GM19395 (cell line): ENCODE measurements around the gene ARHGAP24.
"Not testable (repeated sequence)": the region's sequence is repeated elsewhere in the genome, so short reads cannot be mapped to it uniquely, and the experiment has no call there.

Experiments used
- ATAC-seq: cut with Tn5 transposase; IDR thresholded peaks from one replicate; pipeline ENCODE4 v1.9.1; 2021; ENCODE audit warnings: mild to moderate bottlenecking, moderate library complexity; ENCODE audit not compliant: unreplicated experiment

ARHGAP24 gene

DNA sequence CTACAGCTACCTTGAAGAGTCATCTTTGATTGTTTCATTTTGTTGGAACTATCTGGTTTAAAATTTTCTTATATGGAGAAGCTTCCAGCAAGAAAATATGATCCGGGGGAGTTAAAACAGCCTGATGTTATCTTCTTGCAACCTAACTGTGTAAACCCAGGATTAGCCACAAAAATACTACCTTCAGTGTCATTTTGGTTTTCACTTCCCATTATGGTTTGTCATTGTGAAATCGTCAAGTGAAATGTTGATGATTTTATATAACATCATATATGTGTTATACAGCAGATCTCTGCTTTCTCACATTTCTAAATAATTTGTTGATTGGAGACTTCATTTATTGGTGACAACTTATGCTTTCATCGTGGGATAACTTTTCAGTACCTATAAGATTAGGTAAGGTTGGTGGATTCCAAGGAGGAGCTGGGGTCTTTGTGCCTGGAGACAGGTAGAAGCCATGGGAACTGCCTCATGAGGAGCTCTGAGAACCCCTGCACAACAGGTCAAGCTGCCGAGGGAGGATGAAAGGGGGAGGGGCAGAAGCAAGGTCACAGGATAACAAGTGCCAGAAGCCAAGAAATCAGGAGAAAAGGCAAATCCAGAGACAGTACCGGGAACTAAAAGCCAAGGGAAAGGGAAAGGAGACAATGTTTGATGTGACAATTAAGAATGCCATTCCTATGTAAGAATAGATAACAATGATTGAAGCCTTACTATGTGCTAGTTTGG lies 7.2 kb downstream of the ARHGAP24 start:
- no peak for ATAC-seq

DNA sequence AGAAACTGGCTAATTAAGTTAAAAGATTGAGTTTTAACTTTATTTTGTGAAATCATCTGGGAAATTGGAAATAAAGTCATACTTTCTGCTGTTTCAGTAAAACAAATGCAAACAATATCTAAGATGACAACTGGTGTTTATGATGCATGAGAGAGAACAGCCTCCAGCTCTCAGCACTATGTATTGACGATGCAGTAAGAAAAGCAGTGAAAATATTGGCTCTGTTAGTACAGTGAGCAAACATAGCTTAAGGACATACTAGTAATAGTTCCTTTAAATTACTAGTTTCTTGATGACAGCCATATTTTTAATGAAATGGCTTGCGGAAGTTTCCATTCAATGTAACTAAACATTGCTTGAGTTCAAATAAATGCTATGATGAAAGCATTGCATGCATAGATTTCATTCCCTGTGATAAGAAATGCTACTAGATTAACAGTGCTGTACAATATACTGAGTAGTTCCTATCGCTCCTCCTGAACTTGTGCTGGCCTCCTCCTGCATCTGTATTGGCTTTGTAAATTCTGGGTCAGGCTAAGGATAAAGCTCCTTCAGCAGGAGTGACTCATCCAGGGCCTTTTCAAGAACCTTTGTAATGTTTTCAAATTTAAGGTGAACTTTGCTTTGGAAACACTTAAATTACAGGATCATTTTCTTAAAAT lies 11.6 kb downstream of the ARHGAP24 start:
- ATAC-seq: no peak

DNA sequence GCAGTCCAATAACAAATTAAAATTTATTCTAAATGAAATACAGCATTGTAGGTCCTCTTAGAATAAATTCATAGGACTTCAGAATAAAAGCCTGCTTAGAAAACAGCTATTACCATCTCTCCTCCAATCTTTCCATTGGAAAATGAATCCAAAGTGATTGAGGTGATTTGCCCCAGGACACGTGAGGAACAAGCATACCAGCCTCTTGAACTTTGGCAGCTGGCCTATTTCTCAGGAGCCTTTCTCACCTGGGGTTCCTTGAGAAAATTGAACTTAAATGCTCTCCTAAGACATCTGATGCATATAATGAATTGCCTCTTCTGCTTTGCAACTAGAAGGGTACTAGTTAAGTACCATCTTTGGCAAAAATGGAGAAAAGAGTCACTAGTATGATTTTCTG lies 13.5 kb downstream of the ARHGAP24 start:
- ATAC-seq: no peak

DNA sequence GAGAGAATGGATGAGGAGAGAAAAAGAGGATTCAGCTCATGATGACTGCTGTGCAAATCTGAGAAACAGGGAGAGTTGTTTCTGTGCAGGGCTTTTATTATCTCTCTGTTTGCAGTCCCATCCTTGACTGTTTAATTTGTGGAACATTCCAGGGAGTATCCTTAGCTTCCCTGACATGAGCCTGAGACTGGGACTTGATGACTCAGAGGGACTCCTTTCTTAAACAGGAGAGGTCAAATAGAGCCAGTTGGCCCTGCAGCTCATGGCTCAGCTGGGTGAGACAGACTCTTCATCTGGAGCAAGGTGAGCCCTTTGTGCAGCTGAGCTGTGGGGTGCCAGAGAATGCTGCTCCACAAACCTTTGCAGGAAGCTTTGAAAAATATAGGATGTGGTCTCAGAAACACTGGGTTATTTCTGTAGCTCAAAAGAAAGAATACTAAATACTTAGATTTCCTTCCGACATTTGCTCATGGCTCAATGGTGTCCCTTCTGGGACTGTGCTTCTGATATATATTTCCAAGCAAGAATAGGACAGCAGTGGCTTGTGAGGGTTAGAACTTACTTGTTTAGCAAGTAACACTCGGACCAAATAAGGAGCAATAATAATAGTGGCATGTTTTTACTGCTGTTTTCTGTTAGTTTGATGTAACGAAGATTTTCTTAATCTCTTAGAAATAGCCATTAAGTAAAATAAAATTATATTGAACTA lies 14.5 kb downstream of the ARHGAP24 start:
- ATAC-seq: no peak

DNA sequence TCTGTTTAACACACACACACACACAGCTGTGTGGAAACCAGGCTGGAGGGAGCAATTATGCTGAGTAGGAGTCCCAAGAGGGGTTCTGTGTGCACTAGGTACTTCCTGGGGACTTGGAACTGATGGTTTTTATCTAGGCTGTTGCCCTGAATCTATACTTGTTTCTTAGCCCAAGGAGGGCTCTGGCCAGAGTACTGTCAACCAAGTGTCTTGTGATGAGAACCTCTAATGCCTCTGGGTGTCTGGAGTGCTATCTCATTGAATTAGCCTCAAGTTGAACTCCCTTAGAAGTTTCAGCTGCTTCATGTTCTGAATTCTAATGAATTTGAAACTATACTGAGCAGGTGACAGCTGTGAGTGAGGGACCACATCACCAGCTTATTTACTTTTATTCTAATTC lies 16.6 kb downstream of the ARHGAP24 start:
- ATAC-seq: no peak

DNA sequence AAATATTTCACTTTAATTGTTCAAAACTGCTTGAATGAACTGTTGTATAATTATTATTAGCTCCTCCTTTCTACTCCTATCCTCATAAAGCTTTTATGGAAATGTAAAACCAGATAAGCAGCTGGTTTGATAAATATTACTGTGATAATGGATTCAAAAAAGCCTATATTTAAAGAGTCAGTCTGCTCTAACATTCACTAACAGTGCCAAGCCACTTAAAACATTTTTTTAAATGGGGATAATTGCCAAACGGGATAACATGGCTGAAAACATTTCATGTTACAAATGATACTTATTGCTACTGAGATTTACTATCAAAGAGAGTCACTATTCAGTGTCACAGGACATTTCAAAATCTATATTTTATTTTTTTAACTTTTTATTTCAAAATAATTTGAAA lies 17.4 kb downstream of the ARHGAP24 start:
- ATAC-seq: no peak

DNA sequence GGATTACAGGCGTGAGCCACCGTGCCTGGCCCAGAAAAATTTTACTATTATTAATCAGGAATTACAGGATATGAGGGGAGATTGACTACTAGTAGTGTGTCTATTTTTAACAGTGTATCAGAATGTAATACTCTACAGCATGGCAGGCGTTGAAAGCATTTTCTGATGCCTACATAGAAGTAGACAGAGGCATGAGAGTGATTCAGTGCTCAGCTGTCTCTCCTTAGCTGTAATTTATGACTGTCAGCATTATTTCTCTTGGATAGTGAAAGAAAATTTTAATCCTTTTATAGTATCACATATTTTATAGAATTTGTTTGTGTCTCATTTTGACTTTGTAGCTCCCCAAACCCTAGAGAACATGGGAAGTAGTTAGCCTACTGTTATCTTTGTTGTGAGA lies 20.7 kb downstream of the ARHGAP24 start:
- no peak for ATAC-seq

DNA sequence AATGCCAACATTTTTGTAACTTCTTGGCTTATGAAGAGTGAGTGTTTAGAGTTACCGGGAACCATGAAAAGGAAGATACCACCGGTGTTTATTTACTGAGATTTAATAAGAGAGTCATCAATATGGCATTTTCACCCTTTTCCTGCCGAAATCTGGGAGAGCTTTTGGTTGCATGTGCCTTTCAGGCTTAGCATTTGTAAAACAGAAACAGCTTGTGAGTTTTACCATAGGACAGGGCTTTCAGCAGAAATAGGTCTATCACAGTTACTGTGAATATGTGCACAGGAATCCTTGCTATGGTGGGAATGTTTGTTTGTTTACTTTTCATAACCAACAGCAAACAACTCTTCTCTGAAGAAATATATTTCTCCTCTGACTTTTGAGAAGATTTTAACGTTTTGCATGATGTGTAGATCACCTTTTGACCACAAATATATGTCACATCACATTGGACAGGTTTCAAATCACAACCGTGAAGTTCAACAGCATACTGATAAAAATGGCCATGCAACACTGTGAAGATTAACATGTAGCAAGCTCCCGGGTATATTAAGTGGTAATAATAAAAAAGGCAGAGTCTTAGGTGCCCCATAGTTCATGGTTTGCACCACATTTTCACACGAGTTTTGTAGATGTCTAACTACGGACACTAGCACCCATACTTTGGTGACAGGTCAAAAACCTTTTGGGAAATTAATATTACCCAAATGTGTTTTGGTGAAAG lies 21.3 kb downstream of the ARHGAP24 start:
- no peak for ATAC-seq

DNA sequence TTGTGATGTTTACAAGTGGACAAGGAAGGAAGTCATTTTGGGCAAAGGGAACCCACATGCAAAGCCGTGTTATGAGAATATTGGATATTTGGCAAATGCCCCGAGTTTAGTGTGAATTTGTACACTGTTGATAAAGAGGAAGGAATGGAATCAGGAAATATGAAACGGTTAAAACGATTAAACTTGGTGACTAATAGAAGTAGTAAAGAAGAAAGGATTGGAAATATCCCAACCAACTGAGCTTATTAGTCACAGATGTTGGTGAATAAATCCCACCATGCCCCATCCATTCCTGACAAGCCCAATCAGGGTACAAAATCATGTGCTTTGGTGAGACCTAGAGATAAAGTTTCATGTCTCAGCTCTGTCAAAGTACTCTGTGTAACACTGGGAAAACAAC lies 22.0 kb downstream of the ARHGAP24 start:
- ATAC-seq: no peak

DNA sequence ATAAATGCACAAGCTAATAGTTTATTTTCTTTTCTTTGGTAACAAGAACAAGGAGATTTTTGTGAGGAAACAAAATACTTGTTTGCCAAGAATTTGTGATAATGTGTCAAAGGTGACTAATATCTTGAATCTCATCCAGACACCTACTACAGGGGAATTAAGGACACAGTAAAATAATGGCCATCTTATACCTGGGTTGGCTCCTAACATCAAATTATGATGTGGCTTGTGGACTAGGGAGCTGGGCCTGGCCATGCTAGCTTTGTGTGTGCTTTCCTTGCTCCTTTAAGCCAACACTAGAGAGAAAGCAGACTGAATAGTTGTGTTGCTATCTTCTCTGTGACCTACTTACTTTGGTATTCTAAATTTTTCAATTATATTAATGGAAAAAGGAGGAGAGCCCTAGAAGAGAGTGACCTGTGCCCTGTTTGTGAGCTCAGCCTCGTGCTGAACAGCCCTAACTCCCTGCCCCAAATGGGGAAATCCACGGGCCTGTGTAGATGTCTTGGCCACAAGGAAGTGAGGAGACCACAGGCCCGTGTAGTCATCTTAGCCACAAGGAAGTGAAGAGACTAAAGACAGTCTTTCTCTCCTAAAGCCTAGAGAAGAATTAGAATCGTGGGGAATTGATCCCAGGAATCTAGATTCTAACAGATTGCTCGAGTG lies 23.3 kb downstream of the ARHGAP24 start:
- peak; percentile 94 for ATAC-seq

DNA sequence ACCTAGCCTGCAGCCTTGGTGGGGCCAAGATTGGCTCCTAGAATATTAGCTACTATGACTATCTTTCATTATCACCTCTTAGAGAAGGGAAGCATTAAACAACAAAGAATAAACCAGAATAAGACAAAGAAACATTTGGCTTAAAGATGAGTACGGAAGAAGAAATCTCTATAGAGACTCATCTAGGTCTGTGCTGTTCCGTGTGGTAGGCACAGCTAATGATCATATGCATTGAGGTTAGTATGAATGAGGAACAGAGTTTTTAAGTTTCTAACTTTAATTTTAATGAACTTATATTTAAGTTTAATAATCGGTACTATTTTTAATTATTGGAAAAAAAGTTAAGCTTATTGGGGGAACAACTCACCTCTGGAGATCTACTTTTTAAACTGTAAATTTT lies 24.6 kb downstream of the ARHGAP24 start:
- no peak for ATAC-seq

DNA sequence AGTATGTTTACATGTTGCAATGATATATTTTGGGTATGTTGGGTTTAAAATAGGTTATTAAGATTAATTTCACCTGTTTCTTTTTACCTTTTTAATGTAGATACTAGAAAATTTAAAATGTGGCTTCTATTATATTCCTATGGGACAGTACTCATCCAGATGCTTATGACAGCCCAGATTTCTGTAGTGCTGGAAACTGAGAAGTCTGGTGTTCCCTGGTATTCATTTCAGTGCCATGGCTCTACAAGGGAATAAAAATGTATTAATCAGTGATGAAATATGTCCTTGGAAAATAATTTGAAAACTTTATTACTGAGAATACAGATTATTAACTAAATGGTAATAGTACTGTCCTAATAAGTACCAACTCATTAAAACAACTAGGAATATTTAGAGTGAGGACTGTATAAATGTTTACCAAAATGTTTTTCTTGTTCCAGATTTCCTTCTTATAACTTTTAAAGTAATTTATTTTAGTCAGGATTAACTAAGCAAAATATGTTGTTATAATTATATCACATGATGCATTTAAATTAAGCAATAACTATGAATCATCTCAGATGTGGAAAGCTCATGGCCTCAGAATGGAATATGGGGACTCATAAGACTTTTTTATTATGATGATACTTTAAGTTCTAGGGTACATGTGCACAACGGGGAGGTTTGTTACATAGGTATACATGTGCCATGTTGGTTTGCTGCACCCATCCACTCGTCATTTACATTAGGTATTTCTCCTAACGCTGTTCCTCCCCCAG lies 25.3 kb downstream of the ARHGAP24 start:
- no peak for ATAC-seq

DNA sequence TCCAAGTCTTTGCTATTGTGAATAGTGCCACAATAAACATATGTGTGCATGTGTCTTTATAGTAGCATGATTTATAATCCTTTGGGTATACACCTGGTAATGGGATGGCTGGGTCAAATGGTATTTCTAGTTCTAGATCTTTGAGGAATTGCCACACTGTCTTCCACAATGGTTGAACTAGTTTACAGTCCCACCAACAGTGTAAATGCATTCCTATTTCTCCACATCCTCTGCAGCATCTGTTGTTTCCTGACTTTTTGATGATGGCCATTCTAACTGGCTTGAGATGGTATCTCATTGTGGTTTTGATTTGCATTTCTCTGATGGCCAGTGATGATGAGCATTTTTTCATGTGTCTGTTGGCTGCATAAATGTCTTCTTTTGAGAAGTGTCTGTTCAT lies 26.2 kb downstream of the ARHGAP24 start:
- not testable (repeated sequence) for ATAC-seq

DNA sequence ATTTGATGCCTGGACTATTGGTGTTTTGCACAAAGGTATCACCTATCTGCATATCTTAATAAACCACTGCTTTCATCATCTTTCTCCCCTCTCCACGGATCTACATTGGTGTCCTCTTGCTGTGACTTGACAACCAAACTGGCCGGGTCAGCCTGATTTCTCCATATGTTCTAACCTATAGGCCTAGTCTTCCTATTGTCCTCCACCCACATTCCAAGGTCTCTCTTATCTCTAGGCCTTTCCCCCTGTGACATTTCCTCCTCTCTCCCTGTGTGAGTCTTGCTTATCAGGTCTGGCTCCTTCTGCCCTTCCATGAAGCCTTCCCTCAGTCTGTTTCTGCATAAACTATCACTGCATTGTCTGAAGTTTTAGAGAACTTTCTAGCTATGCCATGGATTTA lies 33.7 kb downstream of the ARHGAP24 start:
- no peak for ATAC-seq

DNA sequence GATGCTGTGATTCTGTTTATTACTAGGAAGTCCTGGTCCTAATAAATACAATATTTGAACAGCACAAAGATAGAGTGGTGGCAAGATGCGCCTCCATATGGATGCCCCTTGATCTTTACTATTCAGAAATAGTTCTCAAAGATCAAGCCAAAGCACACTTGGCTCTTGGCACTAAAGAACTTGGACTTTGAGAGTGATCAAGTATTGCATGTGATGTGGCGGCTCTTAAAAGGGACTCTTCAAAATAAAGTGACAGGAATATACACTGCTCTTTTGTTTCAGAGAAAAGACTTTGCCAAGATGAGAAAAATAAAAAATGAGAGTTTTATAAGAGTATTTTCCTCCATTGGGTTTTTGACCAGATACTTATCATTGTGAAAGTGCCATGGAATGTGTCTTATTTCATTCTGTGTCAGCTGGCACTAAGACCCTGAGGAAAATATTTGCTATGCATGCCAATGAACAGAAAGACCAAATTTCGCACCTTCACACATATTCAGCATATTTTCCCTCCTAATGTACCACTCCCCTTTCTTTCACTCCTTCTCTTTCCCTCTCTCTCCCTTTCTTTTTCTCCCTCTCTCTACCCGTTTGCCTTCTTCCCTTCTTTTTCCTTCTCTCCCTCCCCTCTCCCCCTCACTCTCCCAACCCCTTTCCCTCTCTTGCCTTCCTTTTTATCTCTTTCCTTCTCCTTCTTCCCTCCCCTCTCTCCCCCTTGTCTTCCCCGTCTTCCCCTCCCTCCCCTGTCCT lies 35.1 kb downstream of the ARHGAP24 start:
- ATAC-seq: no peak

DNA sequence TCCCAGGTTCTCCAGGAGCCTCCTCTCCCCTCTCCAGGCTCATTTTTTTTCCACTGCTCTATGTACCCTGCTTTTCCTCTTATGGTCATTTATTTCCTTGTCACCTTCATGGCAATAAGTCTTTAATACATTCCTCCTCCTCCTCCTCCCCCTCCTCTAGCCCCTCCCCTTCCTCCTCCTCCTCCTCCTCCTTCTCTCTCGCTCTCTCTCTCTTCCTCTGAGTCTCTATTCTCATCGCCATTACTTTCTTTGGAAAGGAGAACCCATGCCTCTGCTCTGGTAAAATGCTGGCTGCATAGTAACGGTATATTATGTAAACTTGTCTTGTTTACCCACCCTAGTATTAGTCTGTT lies 35.7 kb downstream of the ARHGAP24 start:
- ATAC-seq: no peak

DNA sequence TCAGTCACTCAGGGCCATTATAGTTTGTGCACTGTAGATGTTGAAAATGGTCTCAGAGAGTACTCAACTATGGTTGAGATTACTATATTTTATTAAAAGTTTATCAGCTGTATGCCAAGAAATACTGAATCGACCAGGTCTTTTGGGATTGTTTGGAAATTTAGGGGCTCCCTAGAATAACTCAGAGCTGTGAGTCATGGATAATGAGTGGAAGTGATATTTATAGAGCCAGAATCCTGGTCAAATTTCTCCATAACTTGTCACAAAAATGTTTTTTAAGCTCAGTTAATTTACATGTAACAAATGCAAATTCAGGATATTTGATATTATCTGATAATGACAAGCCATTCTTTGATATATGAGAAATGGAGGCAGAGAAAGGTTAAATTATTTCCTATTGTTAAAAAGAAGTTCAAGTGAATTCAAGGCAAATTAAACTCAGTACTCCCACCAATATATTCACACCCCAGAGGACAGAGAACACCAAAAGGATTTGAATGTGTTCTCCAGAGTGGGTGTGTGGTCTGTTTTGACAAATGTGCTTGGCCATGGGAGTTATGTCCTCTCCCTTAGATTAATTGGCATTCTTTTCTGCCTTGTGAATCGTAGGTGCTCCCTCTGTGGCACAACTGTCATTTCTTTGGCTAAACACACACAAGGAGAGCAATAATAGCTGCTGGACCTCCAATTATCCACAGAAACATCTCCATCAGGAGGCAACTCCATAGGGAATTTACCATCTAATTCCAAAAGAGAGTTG lies 37.7 kb downstream of the ARHGAP24 start:
- ATAC-seq: no peak

DNA sequence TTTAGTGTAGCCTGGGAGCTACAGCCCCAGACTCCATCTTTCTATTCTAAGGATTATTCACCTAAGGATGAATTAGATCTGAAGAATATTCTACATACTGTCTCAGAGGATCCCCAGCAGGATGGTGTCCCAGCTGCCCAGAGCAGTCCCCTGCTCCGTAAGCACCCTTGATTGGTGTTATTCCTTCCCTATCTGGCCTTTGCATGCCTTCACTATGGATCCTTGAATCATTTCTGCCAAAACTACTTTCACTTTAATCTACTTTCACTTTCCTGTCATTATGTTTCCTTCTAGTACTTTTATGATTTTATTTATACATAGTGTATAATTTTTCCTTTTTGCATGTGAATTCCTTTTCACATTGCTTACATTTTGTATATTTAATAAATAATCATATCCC lies 39.2 kb downstream of the ARHGAP24 start:
- no peak for ATAC-seq

DNA sequence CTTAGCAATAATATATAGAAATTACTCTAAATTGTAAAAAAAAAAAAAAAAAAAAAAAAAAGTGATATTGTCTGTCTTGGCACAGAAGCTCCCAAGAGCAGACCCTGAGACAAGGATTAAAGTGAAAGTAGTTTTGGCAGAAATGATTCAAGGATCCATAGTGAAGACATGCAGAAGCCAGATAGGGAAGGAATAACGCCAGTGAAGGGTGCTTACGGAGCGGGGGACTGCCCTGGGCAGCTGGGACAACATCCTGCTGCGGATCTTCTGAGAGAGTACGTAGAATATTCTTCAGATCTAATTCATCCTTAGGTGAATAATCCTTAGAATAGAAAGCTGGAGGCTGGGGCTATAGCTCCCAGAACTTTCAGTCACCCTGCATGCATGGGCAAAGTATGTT lies 39.8 kb downstream of the ARHGAP24 start:
- ATAC-seq: no peak
